NCI-H1436 treated with DMSO at 0.1 percent for 48 hours (cell line): ENCODE results near the gene CD3D.

Experiments used
- DNase-seq: peaks from one replicate; lab custom pipeline; 2025; lab: John Stamatoyannopoulos, UW

CD3D gene

GRCh38 chr11:118342503-118343161 is at the start of gene CD3D:
TSS of gene CD3D (minus strand) at chr11:118342705. CDS start at chr11:118342607, 98 bp downstream.
- DNase-seq: no peak

DNA sequence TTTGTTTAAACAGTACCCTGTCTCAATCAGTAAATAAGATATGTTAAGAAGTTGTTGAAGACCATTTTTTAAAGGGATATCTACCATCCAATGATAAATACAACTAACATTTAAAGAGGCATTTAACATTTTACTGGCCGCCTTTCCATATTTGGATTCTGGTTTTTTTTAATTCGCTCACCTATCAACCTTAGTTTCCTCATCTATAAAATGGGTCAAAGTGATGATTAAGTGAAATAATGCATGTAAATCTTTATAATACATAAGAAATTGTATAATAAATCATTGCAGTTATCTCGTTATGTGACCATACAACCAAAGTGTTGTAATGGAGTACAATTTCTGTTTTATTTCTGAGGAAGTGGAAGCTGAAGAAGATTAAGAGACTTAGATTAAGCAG is 41.2 kb upstream of the CD3D start:
- DNase-seq: no peak

DNA sequence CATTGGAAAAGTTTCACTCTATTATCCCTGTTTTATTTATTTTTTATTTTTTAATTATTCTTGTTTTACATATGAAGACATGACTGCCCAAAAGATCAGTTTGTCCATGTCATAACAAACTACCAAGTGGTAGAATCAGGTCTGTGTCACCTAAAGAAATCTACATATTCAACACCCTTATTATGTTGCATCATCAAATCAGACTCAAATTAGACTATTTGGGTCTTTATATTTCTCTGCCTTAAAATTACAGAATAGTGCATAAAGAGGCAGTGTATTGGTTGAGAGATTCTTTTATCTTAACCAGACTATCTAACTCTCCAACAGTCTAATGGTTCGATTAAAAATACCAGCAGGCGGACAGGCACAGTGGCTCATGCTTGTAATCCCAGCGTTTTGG is 40.4 kb upstream of the CD3D start:
- no peak for DNase-seq

- DNase-seq: no peak
These were observed 38.1 kb upstream of the CD3D start for GRCh38 chr11:118380571-118380970.

GRCh38 chr11:118379497-118379896 is 37.0 kb upstream of the CD3D start:
- no peak for DNase-seq

- no peak for DNase-seq
These were observed 33.5 kb upstream of the CD3D start for GRCh38 chr11:118375978-118376377.

DNA sequence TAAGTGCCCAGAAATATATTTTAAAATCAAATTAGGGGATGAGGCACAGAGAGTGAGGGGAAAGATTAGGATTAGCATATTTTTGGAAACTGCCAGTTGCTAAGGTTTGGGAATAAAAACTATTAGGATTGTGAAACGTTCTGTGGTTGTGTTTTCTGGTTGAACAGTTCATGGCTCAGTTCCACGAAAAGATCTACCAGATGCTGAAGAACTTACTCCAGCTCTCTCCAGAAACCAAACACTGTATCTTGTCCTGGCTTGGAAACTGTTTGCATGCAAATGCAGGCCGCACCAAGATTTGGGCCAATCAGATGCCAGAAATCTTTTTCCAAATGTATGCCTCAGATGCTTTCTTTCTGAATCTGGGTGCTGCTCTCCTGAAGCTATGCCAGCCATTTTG is 32.2 kb upstream of the CD3D start:
- no peak for DNase-seq

GRCh38 chr11:118373871-118374270 is 31.4 kb upstream of the CD3D start:
- DNase-seq: no peak

GRCh38 chr11:118373263-118373662 is 30.8 kb upstream of the CD3D start:
- no peak for DNase-seq

DNA sequence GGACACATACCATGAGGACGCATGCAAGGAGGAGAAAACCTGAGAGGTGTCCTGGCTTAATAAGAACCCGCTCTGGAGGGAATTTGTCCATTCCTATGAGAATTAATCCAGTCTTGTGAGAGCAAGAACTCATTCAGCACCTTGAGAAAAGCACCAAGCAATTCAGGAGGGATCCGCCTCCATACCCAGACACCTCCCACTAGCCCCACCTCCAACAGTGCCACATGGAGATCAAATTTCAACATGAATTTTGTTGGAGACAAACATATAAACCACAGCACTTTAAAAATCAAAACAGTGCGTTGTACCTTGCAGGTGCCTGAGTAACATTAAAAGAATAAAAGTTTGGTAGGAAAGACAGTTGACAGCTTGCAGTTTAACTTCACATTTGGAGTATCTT is 28.3 kb upstream of the CD3D start:
- no peak for DNase-seq

- no peak for DNase-seq
These were observed 23.8 kb upstream of the CD3D start for GRCh38 chr11:118366287-118366686.

GRCh38 chr11:118364956-118365615 is 22.6 kb upstream of the CD3D start:
- no peak for DNase-seq

- peak; percentile 61 for DNase-seq
These were observed 16.9 kb upstream of the CD3D start, which contains the start of gene UBE4A for GRCh38 chr11:118359295-118359958. TSS of gene UBE4A (plus strand) at chr11:118359600. CDS start at chr11:118365081, 5,481 bp downstream.

DNA sequence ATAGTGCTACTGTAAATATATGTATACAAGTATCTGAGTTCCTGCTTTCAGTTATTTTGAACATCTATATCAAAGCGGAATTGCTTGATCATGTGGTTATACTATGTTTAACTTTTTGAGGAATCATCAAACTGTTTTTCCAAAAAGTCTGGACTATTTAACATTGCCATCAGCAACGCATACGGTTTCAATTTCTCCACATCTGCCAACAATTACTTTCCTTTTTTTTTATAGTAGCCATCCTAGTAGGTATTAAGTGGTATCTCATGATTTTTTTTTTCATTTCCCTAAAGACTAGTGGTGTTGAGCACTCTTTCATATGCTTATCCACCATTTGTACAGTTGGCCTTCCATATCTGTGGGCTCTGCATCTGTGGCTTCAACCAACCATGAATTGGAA is 15.6 kb upstream of the CD3D start:
- DNase-seq: no peak

- DNase-seq: no peak
These were observed 10.7 kb upstream of the CD3D start for GRCh38 chr11:118353084-118353710.

- DNase-seq: no peak
These were observed 7.0 kb upstream of the CD3D start for GRCh38 chr11:118349475-118349874.

- no peak for DNase-seq
These were observed 1.5 kb upstream of the CD3D start, which contains the start of gene CD3G for GRCh38 chr11:118343981-118344515. TSS of gene CD3G (plus strand) at chr11:118344344. CDS start at chr11:118344424, 80 bp downstream.

- DNase-seq: no peak
These were observed 743 bp upstream of the CD3D start for GRCh38 chr11:118343248-118343647.

DNA sequence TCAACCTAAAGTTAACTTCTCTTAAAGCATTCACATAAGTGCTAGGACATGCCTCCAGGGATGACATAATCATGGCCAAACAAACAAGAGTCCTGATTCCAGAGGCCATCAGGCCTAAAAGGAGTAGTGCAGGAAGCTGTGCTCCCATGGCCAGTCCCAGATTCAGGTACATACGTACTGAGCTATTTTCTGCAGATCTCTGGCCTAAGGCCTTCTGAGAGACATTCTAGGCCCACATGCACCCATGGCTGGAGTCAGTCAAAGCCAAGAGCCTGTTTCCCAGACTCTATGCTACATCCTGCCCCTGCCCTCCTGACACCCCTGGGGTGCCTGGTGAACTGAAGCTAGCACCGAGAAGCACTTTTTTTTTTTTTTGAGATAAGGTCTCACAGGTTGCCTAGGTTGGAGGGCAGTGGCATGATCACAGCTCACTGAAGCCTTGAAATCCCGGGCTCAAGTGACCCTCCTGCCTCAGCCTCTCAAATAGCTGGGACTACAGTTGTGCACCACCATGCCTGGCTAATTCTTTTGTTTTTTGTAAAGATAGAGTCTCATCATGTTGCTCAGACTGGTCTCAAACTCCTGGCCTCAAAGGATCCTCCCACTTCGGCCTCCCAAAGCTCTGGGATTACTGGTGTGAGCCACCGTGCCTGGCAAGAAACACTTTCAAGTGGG is 553 bp downstream of the CD3D start:
- no peak for DNase-seq

GRCh38 chr11:118341261-118341660 is 1.2 kb downstream of the CD3D start:
- DNase-seq: no peak

DNA sequence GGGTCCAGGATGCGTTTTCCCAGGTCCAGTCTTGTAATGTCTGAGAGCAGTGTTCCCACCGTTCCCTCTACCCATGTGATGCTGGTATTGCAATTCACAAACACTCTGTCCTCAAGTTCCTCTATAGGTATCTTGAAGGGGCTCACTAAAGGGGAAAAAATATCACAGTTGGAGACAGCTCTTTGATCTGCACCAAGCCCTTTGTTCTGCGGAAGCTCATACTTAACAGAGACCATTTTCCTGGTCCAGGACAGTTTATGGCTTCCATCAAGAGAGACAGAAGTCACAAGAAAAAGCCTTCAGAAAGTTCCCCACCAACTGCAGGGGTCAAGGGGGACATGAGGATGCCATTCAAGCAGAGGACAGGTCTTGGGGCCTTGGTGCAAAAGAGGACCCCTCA is 2.1 kb downstream of the CD3D start:
- DNase-seq: no peak
